Activated CD8-positive, alpha-beta memory T cell treated with anti-CD3 and anti-CD28 coated beads, Interleukin-2, amount 50 U/mL, for 24 hours (primary cell): ENCODE data around the gene PPP2R3A.
"Not testable (repeated sequence)": the region's sequence is repeated elsewhere in the genome, so short reads cannot be mapped to it uniquely, and the experiment has no call there.

ENCODE experiments used
- DNase-seq: peaks from one replicate; pipeline ENCODE4 v3.0.0-alpha.2; 2020; ENCODE audit errors: extremely low read depth

Gene PPP2R3A

GRCh38 chr3:136083641-136084382 is 118.3 kb downstream of the PPP2R3A start:
- DNase-seq = not testable (repeated sequence)

GRCh38 chr3:136085067-136085466 is 119.5 kb downstream of the PPP2R3A start:
- DNase-seq = not testable (repeated sequence)

DNA sequence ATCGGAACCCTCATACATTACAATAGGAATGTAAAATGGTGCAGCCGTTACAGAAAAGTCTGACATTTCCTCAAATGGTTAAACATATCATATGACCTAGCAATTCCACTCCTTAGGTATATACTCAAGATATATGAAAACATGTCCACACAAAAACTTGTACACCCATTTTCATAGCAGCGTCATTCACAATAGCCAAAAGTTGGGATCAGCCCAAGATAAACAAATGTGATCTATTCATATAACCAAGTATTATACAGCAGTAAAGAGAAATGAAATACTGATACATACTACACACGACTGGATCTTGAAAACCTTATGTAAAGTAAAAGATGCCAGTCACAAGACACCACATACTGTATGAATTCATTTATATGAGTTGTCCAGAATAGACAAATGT is 128.2 kb downstream of the PPP2R3A start:
- no peak for DNase-seq

GRCh38 chr3:136105044-136105443 is 139.5 kb downstream of the PPP2R3A start:
- no peak for DNase-seq

DNA sequence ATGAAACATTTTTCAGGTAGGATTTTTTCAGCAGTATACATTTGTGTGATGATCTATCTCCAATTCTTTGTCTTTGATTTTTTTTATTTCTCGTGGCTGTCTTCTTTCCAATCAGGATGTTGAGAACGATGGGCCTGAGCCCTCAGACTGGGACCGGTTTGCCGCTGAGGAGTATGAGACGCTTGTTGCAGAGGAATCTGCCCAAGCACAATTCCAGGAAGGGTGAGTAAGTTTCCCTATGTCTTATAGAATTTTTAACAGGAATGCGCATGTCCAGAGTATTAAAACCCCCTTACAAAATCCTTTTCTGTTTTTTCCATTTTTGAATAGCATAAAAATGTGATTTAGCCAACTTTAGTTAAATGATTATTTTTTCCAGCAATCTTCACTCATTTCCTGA is 140.6 kb downstream of the PPP2R3A start:
- no peak for DNase-seq

DNA sequence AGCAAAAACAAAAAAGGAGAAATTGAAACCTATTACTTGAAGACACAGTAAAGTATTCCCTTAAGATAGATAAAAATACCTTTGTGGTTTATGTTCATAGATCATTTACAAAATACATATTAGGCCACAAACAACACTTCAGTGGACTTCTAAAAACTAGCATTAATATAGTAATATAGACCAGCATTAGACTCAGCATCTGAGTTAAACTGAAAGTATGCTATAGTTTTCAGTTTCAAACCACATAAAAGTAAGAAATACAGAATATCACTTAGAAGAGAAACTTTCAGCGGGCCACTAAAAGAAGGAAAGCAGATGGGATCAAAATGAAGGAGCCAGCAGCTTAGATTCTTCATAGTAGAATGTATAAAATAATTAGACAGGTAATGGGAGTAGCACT is 144.0 kb downstream of the PPP2R3A start:
- DNase-seq = no peak

DNA sequence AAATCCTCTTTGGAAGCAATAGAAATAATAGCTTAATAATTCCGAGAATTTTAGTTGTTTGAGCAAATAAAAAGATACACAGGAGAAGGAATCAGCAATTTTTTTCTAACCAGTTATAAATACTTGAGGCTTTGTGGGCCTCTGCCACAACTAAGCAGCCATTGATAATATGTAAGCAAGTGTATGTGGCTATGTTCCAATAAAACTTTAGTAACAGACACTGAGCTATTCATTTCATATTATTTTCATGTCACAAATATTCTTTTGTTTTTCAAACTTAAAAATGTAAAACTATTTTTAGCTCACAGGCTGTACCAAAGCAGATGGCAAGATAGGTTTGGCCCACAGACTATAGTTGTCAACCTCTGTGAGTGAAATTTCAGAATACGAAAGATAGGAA is 145.0 kb downstream of the PPP2R3A start:
- no peak for DNase-seq

- DNase-seq = no peak
Observed at GRCh38 chr3:136114421-136114820, 148.9 kb downstream of the PPP2R3A start.

GRCh38 chr3:136119332-136119731 is 153.8 kb downstream of the PPP2R3A start:
- DNase-seq = not testable (repeated sequence)

- DNase-seq = not testable (repeated sequence)
Observed at GRCh38 chr3:136119783-136120182, 154.3 kb downstream of the PPP2R3A start.

- DNase-seq = no peak
Observed at GRCh38 chr3:136120373-136121348, 155.1 kb downstream of the PPP2R3A start.

GRCh38 chr3:136122006-136122405 is 156.5 kb downstream of the PPP2R3A start:
- DNase-seq = no peak

- not testable (repeated sequence) for DNase-seq
Observed at GRCh38 chr3:136131647-136132046, 166.1 kb downstream of the PPP2R3A start.

DNA sequence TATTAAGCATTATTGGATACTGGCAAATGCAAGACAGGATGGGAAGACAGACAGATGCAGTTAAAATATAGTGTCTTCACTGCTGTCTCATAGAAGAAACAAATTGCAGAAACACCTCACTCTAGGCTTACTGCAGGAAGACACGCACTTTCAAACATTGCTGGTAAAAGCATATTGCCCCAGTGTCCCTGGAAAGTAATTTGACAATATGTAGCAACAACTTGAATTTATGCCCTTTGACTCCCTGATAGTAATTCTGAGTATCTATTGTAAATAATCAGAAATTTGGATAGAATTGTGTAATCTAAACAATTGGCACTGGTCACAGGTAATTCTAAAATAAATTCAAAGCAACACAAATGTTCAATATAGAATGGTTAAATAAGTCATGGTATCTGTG is 168.6 kb downstream of the PPP2R3A start:
- no peak for DNase-seq

GRCh38 chr3:136135039-136135802 is 169.7 kb downstream of the PPP2R3A start:
- DNase-seq = no peak

GRCh38 chr3:136136454-136136853 is 170.9 kb downstream of the PPP2R3A start:
- DNase-seq = no peak

DNA sequence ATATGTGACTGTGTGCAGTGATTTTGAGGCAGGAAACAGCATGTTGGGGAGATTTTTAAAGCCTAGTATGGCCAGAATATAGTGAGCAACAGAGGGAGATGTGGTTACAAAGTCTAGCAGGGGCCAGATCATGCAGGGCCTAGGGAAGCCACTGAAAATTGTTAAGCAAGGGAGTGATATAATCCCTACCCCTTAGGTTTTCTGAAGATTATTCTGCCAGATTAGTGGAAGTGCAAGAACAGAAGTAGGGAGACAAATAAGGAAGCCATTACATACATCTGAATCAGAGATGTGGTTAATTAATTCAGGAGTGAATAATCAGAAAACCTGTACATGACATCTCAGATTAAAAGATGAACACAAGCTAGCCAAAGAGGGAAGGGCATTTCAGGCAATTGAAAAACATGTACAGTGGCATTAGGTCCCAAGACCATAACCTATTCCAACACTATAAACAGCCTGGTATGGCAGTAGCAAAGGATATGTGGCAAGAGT is 175.8 kb downstream of the PPP2R3A start:
- no peak for DNase-seq

- DNase-seq = no peak
Observed at GRCh38 chr3:136141891-136142290, 176.4 kb downstream of the PPP2R3A start.

DNA sequence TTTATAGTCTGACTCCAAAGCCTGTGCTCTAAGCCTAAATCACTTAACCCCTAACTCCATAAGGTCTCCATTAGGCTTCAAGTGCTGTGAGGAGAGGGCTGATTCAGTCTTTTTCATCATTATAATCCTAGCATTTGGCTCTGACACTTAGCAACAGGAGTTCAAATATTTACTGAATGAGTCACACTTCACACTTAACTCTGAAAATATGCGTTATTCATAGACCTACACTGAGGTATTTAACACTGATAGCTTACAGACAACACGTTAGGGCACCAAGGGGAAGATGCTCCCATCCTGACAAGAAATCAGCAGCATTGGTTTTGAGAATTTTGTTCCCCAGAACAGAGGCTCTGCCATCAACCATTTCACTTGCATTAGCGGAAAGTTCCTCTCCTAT is 177.1 kb downstream of the PPP2R3A start:
- DNase-seq = no peak

DNA sequence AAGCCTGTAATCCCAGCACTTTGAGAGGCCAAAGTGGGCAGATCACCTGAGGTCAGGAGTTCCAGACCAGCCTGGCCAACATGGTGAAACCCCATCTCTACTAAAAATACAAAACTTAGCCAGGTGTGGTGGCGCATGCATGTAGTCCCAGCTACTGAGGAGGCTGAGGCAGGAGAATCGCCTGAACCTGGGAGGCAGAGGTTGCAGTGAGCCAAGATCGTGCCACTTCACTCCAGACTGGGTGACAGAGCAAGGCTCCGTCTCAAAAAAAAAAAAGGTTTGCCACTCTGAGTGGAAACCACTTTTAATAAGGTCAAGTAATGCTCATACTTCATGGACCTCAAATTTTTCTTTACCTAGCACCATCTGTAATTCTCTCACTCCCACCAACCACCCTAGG is 178.9 kb downstream of the PPP2R3A start:
- DNase-seq = not testable (repeated sequence)

DNA sequence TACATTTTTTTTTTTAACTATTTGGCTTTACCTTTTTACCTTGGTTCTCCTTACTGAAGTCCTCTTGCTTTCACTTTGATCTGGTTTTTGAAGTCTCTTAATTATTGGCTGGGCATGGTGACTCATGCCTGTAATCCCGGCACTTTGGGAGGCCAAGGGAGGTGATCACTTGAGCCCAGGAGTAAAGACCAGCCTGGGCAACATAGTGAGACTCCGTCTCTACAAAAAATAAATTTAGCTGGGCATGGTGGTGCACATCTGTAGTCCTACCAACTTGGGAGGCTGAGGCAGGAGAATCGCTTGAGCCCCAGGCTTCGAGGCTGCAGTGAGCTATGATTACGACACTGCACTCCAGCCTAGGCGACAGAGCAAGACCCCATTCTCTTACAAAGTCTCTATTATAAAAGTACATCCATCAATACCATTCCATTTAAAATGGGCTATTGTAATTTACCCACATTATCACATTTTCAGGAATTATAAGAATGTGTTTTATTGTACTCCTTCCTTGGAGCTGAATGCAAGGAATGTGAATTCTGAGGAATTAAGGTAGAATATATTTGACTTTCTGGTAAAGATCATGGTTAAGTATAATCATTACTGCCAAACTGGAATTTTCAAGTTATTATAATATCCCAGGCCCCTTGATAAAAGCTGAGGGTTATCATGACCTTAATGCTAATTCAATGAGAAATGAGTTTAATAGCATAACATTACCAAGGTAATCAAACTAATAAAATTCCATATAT is 181.6 kb downstream of the PPP2R3A start:
- no peak for DNase-seq
